ENCODE data around the gene HOXC10. TPM values are rescaled to one million over a fixed set of nuclear protein-coding genes. Genes with fewer than 3 reads are reported as not detected.

Gene HOXC10
- total RNA-seq, 4 donors from 2014 or later, result 1.3 to 12.4 (median 3.2) TPM; not detected in 1

DNA sequence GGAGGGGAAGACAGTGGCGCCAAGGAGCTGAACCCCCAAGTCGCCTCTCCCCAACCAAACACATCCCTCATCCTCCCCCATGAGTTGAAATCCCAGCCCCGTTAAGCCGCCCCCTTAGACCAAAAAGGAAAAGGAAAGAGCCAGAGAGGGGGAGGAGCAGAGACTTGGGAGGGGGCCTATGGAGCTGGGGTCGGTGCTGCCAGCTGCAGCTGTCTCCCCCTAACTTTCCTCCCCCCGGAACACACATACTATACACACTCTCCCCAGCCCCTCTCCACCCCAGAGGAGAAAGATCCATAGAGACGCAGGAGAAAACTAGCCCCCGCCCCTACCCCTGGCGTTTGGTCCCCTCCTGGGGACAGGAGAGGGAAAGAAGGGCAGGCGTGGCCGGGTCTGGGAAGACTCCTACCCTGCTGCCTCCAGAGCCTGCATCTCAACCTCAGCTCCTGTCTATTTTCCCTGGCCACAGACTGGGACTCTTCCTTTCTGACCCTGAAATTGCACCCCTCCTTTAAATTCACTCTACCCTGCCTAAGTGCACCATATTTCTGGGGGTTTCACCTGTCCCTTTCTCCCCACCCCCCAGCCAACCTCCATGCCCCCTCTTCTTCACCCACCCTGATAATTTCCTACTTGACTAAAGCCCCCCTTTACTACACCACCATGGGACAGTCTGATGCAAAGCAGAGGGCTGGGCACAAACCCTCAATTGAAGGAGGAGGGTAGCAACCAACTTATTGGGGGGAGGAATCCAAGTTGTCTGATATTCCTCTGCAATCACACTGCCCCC is 13.4 kb downstream of the HOXC10 start:
- intact Hi-C loops (cut with DNase I; ENCODE audit: low total_unique reads), result no loop called here
- no peak overlapping the region for H3K27ac ChIP-seq
- H3K36me3 ChIP-seq, result no peaks in the 10 kb centered on the region
- H3K27me3 ChIP-seq, result peaks cover 37 to 74% of the 10 kb centered on the region in 2 donors
- no peak overlapping the region for H3K4me3 ChIP-seq
- DNase-seq, result no peak
- no peak for TF ChIP-seq POLR2A (IDR thresholded peaks at IDR 0.05)
- TF ChIP-seq, protein P1, sequence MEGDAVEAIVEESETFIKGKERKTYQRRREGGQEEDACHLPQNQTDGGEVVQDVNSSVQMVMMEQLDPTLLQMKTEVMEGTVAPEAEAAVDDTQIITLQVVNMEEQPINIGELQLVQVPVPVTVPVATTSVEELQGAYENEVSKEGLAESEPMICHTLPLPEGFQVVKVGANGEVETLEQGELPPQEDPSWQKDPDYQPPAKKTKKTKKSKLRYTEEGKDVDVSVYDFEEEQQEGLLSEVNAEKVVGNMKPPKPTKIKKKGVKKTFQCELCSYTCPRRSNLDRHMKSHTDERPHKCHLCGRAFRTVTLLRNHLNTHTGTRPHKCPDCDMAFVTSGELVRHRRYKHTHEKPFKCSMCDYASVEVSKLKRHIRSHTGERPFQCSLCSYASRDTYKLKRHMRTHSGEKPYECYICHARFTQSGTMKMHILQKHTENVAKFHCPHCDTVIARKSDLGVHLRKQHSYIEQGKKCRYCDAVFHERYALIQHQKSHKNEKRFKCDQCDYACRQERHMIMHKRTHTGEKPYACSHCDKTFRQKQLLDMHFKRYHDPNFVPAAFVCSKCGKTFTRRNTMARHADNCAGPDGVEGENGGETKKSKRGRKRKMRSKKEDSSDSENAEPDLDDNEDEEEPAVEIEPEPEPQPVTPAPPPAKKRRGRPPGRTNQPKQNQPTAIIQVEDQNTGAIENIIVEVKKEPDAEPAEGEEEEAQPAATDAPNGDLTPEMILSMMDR (IDR thresholded peaks at IDR 0.05), result no peak
- peaks cover 0 to 22% of the 10 kb centered on the region in 2 donors for H3K4me1 ChIP-seq
- no peaks in the 10 kb centered on the region for H3K9me3 ChIP-seq

DNA sequence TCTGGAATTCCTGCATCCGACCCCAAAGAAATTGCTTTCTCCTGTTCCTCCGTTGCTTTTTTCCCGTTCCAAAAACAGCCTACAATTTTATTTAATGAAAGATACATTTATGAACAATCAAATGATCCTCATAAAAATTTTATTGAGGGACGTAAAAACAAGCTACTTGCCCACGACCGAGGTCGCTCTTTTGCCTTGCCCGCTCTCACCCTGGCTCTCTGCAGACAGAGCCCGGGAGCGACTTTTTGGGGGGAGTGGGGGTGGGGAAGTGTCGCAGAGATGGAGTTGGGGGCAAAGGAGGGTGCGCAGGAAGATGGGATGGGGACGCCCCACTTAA is 13.9 kb downstream of the HOXC10 start:
- TF ChIP-seq POLR2A (IDR thresholded peaks at IDR 0.05), result no peak
- TF ChIP-seq, protein P1 (IDR thresholded peaks at IDR 0.05), result no peak
- no peaks in the 10 kb centered on the region for H3K9me3 ChIP-seq
- no peaks in the 10 kb centered on the region for H3K36me3 ChIP-seq
- peak overlapping the region in 1 of 2 donors; percentile 49 for H3K27ac ChIP-seq
- no peak for DNase-seq
- peaks cover 36 to 72% of the 10 kb centered on the region in 2 donors for H3K27me3 ChIP-seq
- H3K4me3 ChIP-seq, result no peak overlapping the region
- intact Hi-C loops (cut with DNase I; ENCODE audit: low total_unique reads), result no loop called here
- peaks cover 0 to 22% of the 10 kb centered on the region in 2 donors for H3K4me1 ChIP-seq

DNA sequence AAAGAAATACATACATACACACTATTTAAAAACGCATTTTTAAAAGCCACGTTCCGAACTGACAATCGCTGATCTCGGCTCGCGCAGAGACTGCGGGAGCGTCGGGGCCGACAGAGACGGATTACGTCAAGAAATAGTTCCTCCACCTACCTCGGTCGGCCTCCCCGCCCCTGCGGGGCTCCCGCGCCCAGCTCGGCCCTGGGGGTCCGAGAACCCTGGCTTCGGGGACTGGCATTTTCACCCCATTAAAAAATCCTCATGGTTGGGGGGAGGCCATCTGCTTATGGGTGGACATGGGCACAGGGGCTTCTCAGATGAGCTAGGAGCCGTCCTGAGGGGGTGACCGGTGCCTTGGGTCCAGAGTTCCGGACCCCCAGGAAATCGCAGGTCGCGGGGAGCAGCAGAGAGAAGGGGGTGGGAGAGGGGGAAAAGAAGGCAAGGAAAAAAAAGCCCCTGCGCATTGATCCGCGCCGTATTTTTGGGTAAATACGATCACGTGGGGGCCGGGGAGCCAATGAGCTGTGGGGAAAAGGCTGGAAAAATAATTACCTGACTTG is 14.7 kb downstream of the HOXC10 start:
- intact Hi-C loops (cut with DNase I; ENCODE audit: low total_unique reads), result no loop called here
- H3K36me3 ChIP-seq, result no peaks in the 10 kb centered on the region
- peak overlapping the region in 1 of 2 donors; percentile 49 for H3K27ac ChIP-seq
- no peaks in the 10 kb centered on the region for H3K9me3 ChIP-seq
- peaks cover 29 to 64% of the 10 kb centered on the region in 2 donors for H3K27me3 ChIP-seq
- H3K4me1 ChIP-seq, result peaks cover 0 to 15% of the 10 kb centered on the region in 2 donors
- TF ChIP-seq, protein P1 (IDR thresholded peaks at IDR 0.05), result no peak
- no peak for TF ChIP-seq POLR2A (IDR thresholded peaks at IDR 0.05)
- H3K4me3 ChIP-seq, result peak overlapping the region; percentile 15 to 48
- DNase-seq, result peak in 1 of 2 donors; percentile 70

DNA sequence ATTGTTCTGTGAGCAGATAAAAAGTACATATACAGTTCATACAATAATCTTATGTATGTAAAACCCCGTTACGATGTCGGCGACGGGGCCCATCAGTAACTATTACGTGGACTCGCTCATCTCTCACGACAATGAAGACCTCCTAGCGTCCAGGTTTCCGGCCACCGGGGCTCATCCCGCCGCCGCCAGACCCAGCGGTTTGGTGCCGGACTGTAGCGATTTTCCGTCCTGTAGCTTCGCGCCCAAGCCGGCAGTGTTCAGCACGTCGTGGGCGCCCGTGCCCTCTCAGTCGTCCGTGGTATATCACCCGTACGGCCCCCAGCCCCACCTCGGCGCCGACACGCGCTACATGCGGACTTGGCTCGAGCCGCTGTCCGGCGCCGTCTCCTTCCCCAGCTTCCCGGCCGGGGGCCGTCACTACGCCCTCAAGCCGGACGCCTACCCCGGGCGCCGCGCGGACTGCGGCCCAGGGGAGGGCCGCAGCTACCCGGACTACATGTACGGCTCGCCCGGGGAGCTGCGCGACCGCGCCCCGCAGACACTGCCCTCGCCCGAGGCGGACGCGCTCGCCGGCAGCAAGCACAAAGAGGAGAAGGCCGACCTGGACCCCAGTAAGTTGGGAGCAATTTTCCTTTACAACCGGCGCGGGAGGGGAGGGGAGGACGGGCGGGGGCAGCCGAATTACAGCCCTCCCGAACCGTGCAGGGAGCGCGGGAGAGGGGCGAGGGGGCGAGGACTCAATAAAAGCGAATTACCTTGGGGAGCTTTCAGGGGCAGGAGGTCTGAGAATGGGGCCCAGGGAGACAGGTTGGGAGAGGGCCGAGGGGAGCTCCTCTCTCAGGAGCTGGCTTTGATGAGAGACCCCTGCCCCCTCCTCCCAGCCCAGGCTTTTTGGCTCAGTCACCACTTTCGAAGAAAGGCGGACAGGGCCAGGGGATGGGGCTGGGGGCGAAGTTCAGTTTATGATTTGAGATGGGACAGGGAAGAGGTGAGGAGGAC is 15.5 kb downstream of the HOXC10 start, which contains the start of gene HOXC9:
Gene HOXC9, plus strand, starts transcription at position 46 of the 999 bp plus-strand sequence. Its CDS starts 28 bp downstream, at position 74.
- Histone ChIP-seq H3K27me3 (peaks cover 23 to 57% of the 10 kb centered on the region in 2 donors), H3K4me3 (peak within 1 kb of the TSS; percentile 15 to 48), H3K36me3 (no peaks in the 10 kb centered on the region), H3K4me1 (peaks cover 0 to 8% of the 10 kb centered on the region in 2 donors), H3K9me3 (no peaks in the 10 kb centered on the region), H3K27ac (peak within 1 kb of the TSS in 1 of 2 donors; percentile 49)
- no peak for TF ChIP-seq POLR2A (IDR thresholded peaks at IDR 0.05)
- TF ChIP-seq, protein P1 (IDR thresholded peaks at IDR 0.05), result no peak
- no peak for DNase-seq
- intact Hi-C loops (cut with DNase I; ENCODE audit: low total_unique reads), result no loop called here
